ENCODE results near the gene PRG3. TPM values are rescaled to one million over a fixed set of nuclear protein-coding genes. Genes with fewer than 3 reads are reported as not detected.
A peak's percentile ranks its signal among the peaks of the same experiment; 100 is the strongest.

The PRG3 gene
- total RNA-seq, 1 experiment from 2014 or later: not detected

- TF ChIP-seq CTCF (IDR thresholded peaks at IDR 0.05): peak; percentile 98
- TF ChIP-seq TCF7 (CRISPR knock-in tag; IDR thresholded peaks at IDR 0.05; ENCODE audit: low read depth): no peak
- no peak for TF ChIP-seq ELF4 (CRISPR knock-in tag; IDR thresholded peaks at IDR 0.05; ENCODE audit: low read depth)
- no peak for TF ChIP-seq FOXK1 (CRISPR knock-in tag; IDR thresholded peaks at IDR 0.05)
Observed at GRCh38 chr11:57349491-57350274, 31.3 kb downstream of the PRG3 start (continued).

GRCh38 chr11:57348636-57349313 lies 32.2 kb downstream of the PRG3 start:
- no peak overlapping the region for H3K27ac Mint-ChIP-seq
- ChIA-PET POLR2A (no interaction called here), CTCF (interaction anchor here (0.8 to 2.9 kb wide), 9 partner anchors 9 to 179 kb away, joined by 3 to 13 read pairs (median 5); partner anchors contain the start of gene P2RX3)
- ATAC-seq: no peak
- H3K4me3 Mint-ChIP-seq: no peak overlapping the region
- no peak for TF ChIP-seq TP53 (CRISPR knock-in tag; IDR thresholded peaks at IDR 0.05)
- no peak for TF ChIP-seq USF2 (CRISPR knock-in tag; IDR thresholded peaks at IDR 0.05)
- no peak for TF ChIP-seq IRF2 (CRISPR knock-in tag; IDR thresholded peaks at IDR 0.05; ENCODE audit: borderline replicate concordance, low read depth)
- TF ChIP-seq ATF2 (CRISPR knock-in tag; IDR thresholded peaks at IDR 0.05; ENCODE audit: borderline replicate concordance, low read depth): no peak
- no peak for TF ChIP-seq OVOL2 (CRISPR knock-in tag; IDR thresholded peaks at IDR 0.05; ENCODE audit: borderline replicate concordance)
- TF ChIP-seq CBFB (CRISPR knock-in tag; IDR thresholded peaks at IDR 0.05; ENCODE audit: low read depth): no peak
- TF ChIP-seq ATF3 (CRISPR knock-in tag; conservative IDR thresholded peaks at IDR 0.05): no peak
- no peak for TF ChIP-seq GRHL2 (CRISPR knock-in tag; IDR thresholded peaks at IDR 0.05; ENCODE audit: insufficient replicate concordance, severe bottlenecking)
- no peak for TF ChIP-seq SMAD4 (CRISPR knock-in tag; IDR thresholded peaks at IDR 0.05)
- TF ChIP-seq PRDM15 (CRISPR knock-in tag; IDR thresholded peaks at IDR 0.05): no peak
- TF ChIP-seq ZMAT4 (CRISPR knock-in tag; IDR thresholded peaks at IDR 0.05): no peak
- TF ChIP-seq TCF7 (CRISPR knock-in tag; IDR thresholded peaks at IDR 0.05; ENCODE audit: low read depth): no peak
- no peaks in the 10 kb centered on the region for H3K36me3 Mint-ChIP-seq
- no peak for DNase-seq (ENCODE audit: low spot score)
- peaks cover 6% of the 10 kb centered on the region; the same call in 1 of the 2 replicates for H3K9me3 Mint-ChIP-seq
- H3K4me1 Mint-ChIP-seq: peaks cover 26% of the 10 kb centered on the region
- H3K27me3 Mint-ChIP-seq (ENCODE audit: low read depth): peaks cover 11% of the 10 kb centered on the region; the same call in 1 of the 2 replicates

Measured in WTC11 (cell line).